PC-9 (cell line): Measurements from ENCODE around the gene USP1. TPM values are rescaled to one million over a fixed set of nuclear protein-coding genes. Genes with fewer than 3 reads are reported as not detected.

Experiments
- BruUV-seq: library from RNA; stranded (reverse); fragments of 400-500 nt; replicated peaks from 2 replicates; lab custom pipeline; 2021; lab: Mats Ljungman, UMichigan
- CTCF ChIA-PET: fragments of 300-600 bp; sonication (Branson Sonifier 250); formaldehyde crosslinking; loops from one replicate; lab custom pipeline; 2022; ENCODE audit warnings: antibody characterized with exemption; lab: Charles Lee
- POLR2A ChIA-PET: fragments of 300-600 bp; sonication (Branson Sonifier 250); formaldehyde crosslinking; loops from one replicate; lab custom pipeline; 2022; ENCODE audit warnings: antibody characterized with exemption; ENCODE audit not compliant: unreplicated experiment; lab: Charles Lee
- DNase-seq, 2 experiments: peaks; one replicate each; pipeline versions ENCODE4 v3.0.0 to v3.0.0-alpha.2; 2015 to 2022; ENCODE audit warnings: mixed read lengths in 1 of 2
- H2AFZ ChIP-seq: fragments of 200-600 bp; sonication (generic); 2 replicates; pipeline ENCODE4 v1.8.1; 2017; ENCODE audit warnings: antibody characterized with exemption
- H3F3A ChIP-seq: fragments of 200-600 bp; sonication (generic); 2 replicates; pipeline ENCODE4 v1.8.1; 2017; ENCODE audit warnings: antibody characterized with exemption, mild to moderate bottlenecking, low read depth; ENCODE audit not compliant: insufficient read depth
- H3K27ac ChIP-seq: fragments of 200-600 bp; sonication (generic); 2 replicates; pipeline ENCODE4 v1.6.1; 2016; ENCODE audit warnings: mixed run types
- H3K27me3 ChIP-seq: fragments of 200-600 bp; sonication (generic); 2 replicates; pipeline ENCODE4 v1.6.1; 2016; ENCODE audit warnings: low read depth, mixed run types; ENCODE audit not compliant: insufficient read depth
- H3K36me3 ChIP-seq: fragments of 200-600 bp; sonication (generic); 2 replicates; pipeline ENCODE4 v1.6.1; 2016; ENCODE audit warnings: low read depth, mixed run types
- H3K4me1 ChIP-seq: fragments of 200-600 bp; sonication (generic); replicated peaks from 2 replicates; pipeline ENCODE4 v1.6.1; 2016; ENCODE audit warnings: mixed run types; ENCODE audit not compliant: insufficient read depth
- H3K4me2 ChIP-seq: fragments of 200-600 bp; sonication (generic); 2 replicates; pipeline ENCODE4 v1.6.1; 2017; ENCODE audit warnings: mixed run types
- H3K4me3 ChIP-seq: fragments of 200-600 bp; sonication (generic); 2 replicates; pipeline ENCODE4 v1.6.1; 2016; ENCODE audit warnings: mixed run types
- H3K79me2 ChIP-seq: fragments of 200-600 bp; sonication (generic); 2 replicates; pipeline ENCODE4 v1.6.1; 2017; ENCODE audit warnings: low read depth, mixed run types
- H3K9me2 ChIP-seq: fragments of 200-600 bp; sonication (generic); 2 replicates; pipeline ENCODE4 v1.8.1; 2017; ENCODE audit warnings: mild to moderate bottlenecking; ENCODE audit not compliant: insufficient read depth
- H3K9me3 ChIP-seq: fragments of 200-600 bp; sonication (generic); 2 replicates; pipeline ENCODE4 v1.8.1; 2016; ENCODE audit warnings: low read depth; ENCODE audit not compliant: insufficient read depth
- H4K20me1 ChIP-seq: fragments of 200-600 bp; sonication (generic); 2 replicates; pipeline ENCODE4 v1.8.1; 2017; ENCODE audit not compliant: insufficient read depth
- EZH2 ChIP-seq: fragments of 200-600 bp; sonication (generic); IDR thresholded peaks from 2 replicates; pipeline ENCODE4 v1.8.0; 2017; ENCODE audit warnings: antibody characterized with exemption, low read depth
- intact Hi-C: fragments of 100-400 bp; cut with micrococcal nuclease; formaldehyde crosslinking; loops from one replicate; pipeline ENCODE4 v1.10.0; 2022; ENCODE audit not compliant: unreplicated experiment
- total RNA-seq: library from RNA; stranded (reverse); gene quantifications from 2 replicates; pipeline ENCODE4 v1.2.3, GENCODE V29; 2021
- TF ChIP-seq, protein P1 (sequence below): fragments of 200-600 bp; sonication (generic); conservative IDR thresholded peaks from 2 replicates; pipeline ENCODE4 v1.6.1; 2017; ENCODE audit warnings: mixed run types, antibody characterized with exemption, mild to moderate bottlenecking, moderate library complexity

USP1 gene
- total RNA-seq, 1 experiment from 2014 or later, result 50.3 TPM

DNA sequence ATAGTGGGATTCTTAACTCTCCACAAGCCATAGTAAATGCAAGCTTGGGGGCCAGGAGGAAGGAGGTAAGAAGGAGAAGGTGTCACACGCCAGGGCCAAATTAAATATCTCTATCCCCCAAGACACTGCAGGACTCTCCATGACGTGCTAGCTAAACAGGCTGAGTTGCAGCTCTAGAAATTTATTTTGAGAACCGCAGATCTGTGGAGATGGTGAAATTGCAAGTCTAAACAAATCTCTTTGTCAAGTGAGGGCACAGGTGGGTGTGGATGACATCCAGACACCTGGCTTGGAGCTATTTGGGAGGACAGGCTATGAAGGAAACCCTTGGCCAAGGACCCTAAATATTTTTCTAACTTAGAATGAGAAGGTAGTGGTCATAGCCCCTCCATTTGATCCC is 39.5 kb upstream of the USP1 start:
- TF ChIP-seq, protein P1, sequence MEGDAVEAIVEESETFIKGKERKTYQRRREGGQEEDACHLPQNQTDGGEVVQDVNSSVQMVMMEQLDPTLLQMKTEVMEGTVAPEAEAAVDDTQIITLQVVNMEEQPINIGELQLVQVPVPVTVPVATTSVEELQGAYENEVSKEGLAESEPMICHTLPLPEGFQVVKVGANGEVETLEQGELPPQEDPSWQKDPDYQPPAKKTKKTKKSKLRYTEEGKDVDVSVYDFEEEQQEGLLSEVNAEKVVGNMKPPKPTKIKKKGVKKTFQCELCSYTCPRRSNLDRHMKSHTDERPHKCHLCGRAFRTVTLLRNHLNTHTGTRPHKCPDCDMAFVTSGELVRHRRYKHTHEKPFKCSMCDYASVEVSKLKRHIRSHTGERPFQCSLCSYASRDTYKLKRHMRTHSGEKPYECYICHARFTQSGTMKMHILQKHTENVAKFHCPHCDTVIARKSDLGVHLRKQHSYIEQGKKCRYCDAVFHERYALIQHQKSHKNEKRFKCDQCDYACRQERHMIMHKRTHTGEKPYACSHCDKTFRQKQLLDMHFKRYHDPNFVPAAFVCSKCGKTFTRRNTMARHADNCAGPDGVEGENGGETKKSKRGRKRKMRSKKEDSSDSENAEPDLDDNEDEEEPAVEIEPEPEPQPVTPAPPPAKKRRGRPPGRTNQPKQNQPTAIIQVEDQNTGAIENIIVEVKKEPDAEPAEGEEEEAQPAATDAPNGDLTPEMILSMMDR, result no peak
- TF ChIP-seq EZH2, result no peak
- CTCF ChIA-PET, result no interaction called here
- Histone ChIP-seq H3K4me3 (no peak overlapping the region), H3K79me2 (no peaks in the 10 kb centered on the region), H3F3A (no peaks in the 10 kb centered on the region; the same call in 1 of the 2 replicates), H3K9me2 (no peaks in the 10 kb centered on the region), H3K4me1 (no peaks in the 10 kb centered on the region), H2AFZ (no peak overlapping the region), H3K4me2 (no peak overlapping the region), H3K27ac (no peak overlapping the region), H3K9me3 (no peaks in the 10 kb centered on the region), H3K36me3 (no peaks in the 10 kb centered on the region), H4K20me1 (no peaks in the 10 kb centered on the region), H3K27me3 (no peaks in the 10 kb centered on the region)
- intact Hi-C loops, result no loop called here
- BruUV-seq, result no TSS peak
- DNase-seq, result no peak
- POLR2A ChIA-PET, result no interaction called here

DNA sequence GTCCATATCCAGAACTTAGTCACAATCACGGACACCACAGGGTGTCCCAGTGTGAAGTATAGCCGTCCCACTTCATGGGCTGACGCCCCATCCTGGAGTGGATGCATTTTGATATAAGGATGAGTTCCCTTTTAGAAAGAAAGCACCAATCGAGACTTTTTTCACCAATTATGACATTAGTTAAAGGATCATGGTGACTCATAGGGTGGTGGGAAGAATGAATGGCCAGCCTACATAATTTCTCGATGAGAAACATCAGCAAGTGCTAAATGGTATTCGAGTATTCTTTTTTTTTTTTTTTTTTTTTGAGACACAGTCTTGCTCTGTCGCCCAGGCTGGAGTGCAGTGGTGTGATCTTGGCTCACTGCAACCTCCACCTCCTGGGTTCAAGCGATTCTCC is 38.5 kb upstream of the USP1 start:
- Histone ChIP-seq H3K4me2 (no peak overlapping the region), H4K20me1 (no peaks in the 10 kb centered on the region), H3K4me3 (no peak overlapping the region), H3K27me3 (no peaks in the 10 kb centered on the region), H3K4me1 (no peaks in the 10 kb centered on the region), H3K79me2 (no peaks in the 10 kb centered on the region), H3K9me3 (no peaks in the 10 kb centered on the region), H2AFZ (no peak overlapping the region), H3K9me2 (no peaks in the 10 kb centered on the region), H3K27ac (no peak overlapping the region), H3F3A (no peaks in the 10 kb centered on the region; the same call in 1 of the 2 replicates), H3K36me3 (no peaks in the 10 kb centered on the region)
- intact Hi-C loops, result no loop called here
- no TSS peak for BruUV-seq
- DNase-seq, result peak; percentile 22 to 63
- CTCF ChIA-PET, result no interaction called here
- POLR2A ChIA-PET, result no interaction called here
- no peak for TF ChIP-seq EZH2
- TF ChIP-seq, protein P1, result no peak

DNA sequence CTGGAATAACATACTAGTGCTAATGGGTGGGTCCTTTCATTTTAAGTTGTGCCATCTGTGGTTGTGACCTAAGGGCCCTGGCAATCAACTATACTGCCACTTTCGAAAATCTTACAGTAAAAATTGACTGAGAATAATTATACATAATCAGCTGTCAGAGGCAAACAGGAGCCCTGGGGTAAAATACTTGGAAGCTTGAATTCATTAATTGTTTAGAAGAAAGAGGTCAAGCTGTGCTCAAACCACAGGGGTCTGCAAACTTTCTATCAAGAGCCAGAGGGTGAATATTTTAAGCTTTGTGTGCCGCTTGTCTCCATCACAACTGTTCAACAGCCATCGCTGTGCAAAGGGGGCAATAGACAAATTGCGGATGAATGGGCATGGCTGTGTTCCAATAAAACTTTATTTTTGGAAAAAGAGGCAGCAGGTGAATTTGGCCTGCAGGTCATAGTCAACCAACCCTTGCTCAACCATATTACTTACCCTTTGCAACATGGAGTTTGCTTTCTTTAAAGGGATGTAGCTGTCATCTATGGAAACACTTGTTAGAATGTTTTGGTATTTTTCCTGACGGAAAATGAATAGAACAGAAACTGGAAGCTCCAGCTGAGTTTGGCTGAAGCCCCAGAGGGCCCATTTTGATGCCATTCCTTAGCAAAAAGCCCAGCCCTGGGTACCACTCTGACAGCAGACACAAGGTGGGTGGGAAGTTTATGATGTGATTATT is 35.7 kb upstream of the USP1 start:
- no peaks in the 10 kb centered on the region for H3K79me2 ChIP-seq
- DNase-seq, result no peak
- H3K27ac ChIP-seq, result no peak overlapping the region
- H3K9me2 ChIP-seq, result no peaks in the 10 kb centered on the region
- no peaks in the 10 kb centered on the region for H3K36me3 ChIP-seq
- H3K4me3 ChIP-seq, result no peak overlapping the region
- no peaks in the 10 kb centered on the region for H3K9me3 ChIP-seq
- TF ChIP-seq EZH2, result no peak
- TF ChIP-seq, protein P1, result no peak
- H4K20me1 ChIP-seq, result no peaks in the 10 kb centered on the region
- no peak overlapping the region for H2AFZ ChIP-seq
- no peaks in the 10 kb centered on the region; the same call in 1 of the 2 replicates for H3F3A ChIP-seq
- H3K27me3 ChIP-seq, result no peaks in the 10 kb centered on the region
- intact Hi-C loops, result loop anchor here (10.0 kb wide), 1 partner anchor 344 kb away; no protein-coding TSS in a partner anchor
- CTCF ChIA-PET, result interaction anchor here (0.7 kb wide), 1 partner anchor 341 kb away, joined by 3 read pairs; no protein-coding TSS in a partner anchor
- POLR2A ChIA-PET, result no interaction called here
- no peak overlapping the region for H3K4me2 ChIP-seq
- no peaks in the 10 kb centered on the region for H3K4me1 ChIP-seq
- no TSS peak for BruUV-seq
